ENCODE measurements around the gene AFAP1L1.

- no peak for TF ChIP-seq SIN3A (IDR thresholded peaks at IDR 0.05; ENCODE audit: borderline replicate concordance, insufficient read depth, low read depth, low read length)
- no peak for TF ChIP-seq CTCF (IDR thresholded peaks at IDR 0.05)
Observed at GRCh38 chr5:149344151-149344550, 72.5 kb downstream of the AFAP1L1 start.
